Endodermal cell (in vitro differentiated cells): ENCODE data around the gene CDH11. TPM values are rescaled to one million over a fixed set of nuclear protein-coding genes. Genes with fewer than 3 reads are reported as not detected.

Source experiments
- DNase-seq: peaks from one replicate; pipeline ENCODE4 v3.0.0-alpha.2; 2017
- H3K27ac ChIP-seq: 2 replicates; pipeline ENCODE4 v1.5.1; 2013; ENCODE audit warnings: mild to moderate bottlenecking, low read depth, low read length, moderate library complexity
- H3K27me3 ChIP-seq: 2 replicates; pipeline ENCODE4 v1.6.1; 2013; ENCODE audit warnings: mild to moderate bottlenecking, low read length, moderate library complexity; ENCODE audit not compliant: insufficient read depth, control insufficient read depth, poor library complexity, severe bottlenecking
- H3K36me3 ChIP-seq: 2 replicates; pipeline ENCODE4 v1.7.0; 2013; ENCODE audit warnings: mild to moderate bottlenecking, low read length, moderate library complexity; ENCODE audit not compliant: control insufficient read depth, insufficient read depth
- H3K4me1 ChIP-seq: one replicate; pipeline ENCODE4 v1.7.0; 2013; ENCODE audit warnings: low read length; ENCODE audit not compliant: control insufficient read depth, insufficient read depth
- H3K4me3 ChIP-seq: 2 replicates; pipeline ENCODE4 v1.5.1; 2013; ENCODE audit warnings: mild to moderate bottlenecking, low read length, moderate library complexity
- H3K9ac ChIP-seq: 2 replicates; pipeline ENCODE4 v1.6.1; 2013; ENCODE audit warnings: mild to moderate bottlenecking, low read length, moderate library complexity; ENCODE audit not compliant: poor library complexity, severe bottlenecking; ENCODE audit errors: extremely low read depth
- H3K9me3 ChIP-seq: 2 replicates; pipeline ENCODE4 v1.6.1; 2013; ENCODE audit warnings: mild to moderate bottlenecking, low read length, moderate library complexity; ENCODE audit not compliant: control insufficient read depth
- H3K27ac Mint-ChIP-seq: 2 replicates; pipeline ENCODE4 v1.8.0; 2020; ENCODE audit warnings: mixed read lengths
- H3K27me3 Mint-ChIP-seq: 2 replicates; pipeline ENCODE4 v1.8.0; 2021; ENCODE audit warnings: mild to moderate bottlenecking, mixed read lengths; ENCODE audit not compliant: insufficient read depth
- H3K36me3 Mint-ChIP-seq: 2 replicates; pipeline ENCODE4 v1.8.0; 2020; ENCODE audit warnings: low read depth, mixed read lengths
- H3K4me1 Mint-ChIP-seq: 2 replicates; pipeline ENCODE4 v1.8.0; 2020; ENCODE audit warnings: mixed read lengths
- H3K4me3 Mint-ChIP-seq: 2 replicates; pipeline ENCODE4 v1.8.0; 2020; ENCODE audit warnings: mild to moderate bottlenecking, moderate library complexity, mixed read lengths
- H3K9me3 Mint-ChIP-seq: 2 replicates; pipeline ENCODE4 v1.8.0; 2020; ENCODE audit warnings: mild to moderate bottlenecking, mixed read lengths
- CTCF ChIP-seq: fragments of 200-600 bp; sonication (generic); conservative IDR thresholded peaks from 2 replicates; pipeline ENCODE4 v1.5.0; 2021; ENCODE audit warnings: antibody characterized with exemption, mild to moderate bottlenecking
- WGBS, 2 experiments: methylation state at CpG; one replicate each; pipeline versions ENCODE4 v1.1.5 to v1.1.7; 2013; ENCODE audit warnings: missing lambda C conversion rate in 2 of 2, mixed read lengths in 1 of 2; ENCODE audit not compliant: insufficient coverage in 1 of 2, insufficient read length in 1 of 2; 5-methylcytosine and 5-hydroxymethylcytosine counted together
- total RNA-seq, 2 donors: library from RNA; stranded (reverse); fragmentation: NEBNext Ultra II Directional in 1 of 2; extraction: Animal tissue kit (Norgen Biotek cat#: 25700) in 1 of 2; gene quantifications; 2 replicates in 1 of 2; 3 replicates in 1 of 2; pipeline ENCODE4 v1.2.1, GENCODE V29; 2021

CDH11 gene
- total RNA-seq, 2 donors from 2014 or later: 0.73 to 2.9 TPM

- peaks cover 12% of the 10 kb centered on the region for H3K27me3 ChIP-seq
- no peaks in the 10 kb centered on the region for H3K9me3 ChIP-seq
- H3K9ac ChIP-seq: no peak overlapping the region
- Mint-ChIP-seq H3K4me3 (no peak overlapping the region), H3K27me3 (peaks cover 16% of the 10 kb centered on the region), H3K9me3 (no peaks in the 10 kb centered on the region), H3K36me3 (no peaks in the 10 kb centered on the region), H3K4me1 (peaks cover 5% of the 10 kb centered on the region), H3K27ac (no peak overlapping the region)
- no peak for TF ChIP-seq CTCF
- H3K4me1 ChIP-seq: peaks cover 4% of the 10 kb centered on the region
- no peaks in the 10 kb centered on the region for H3K36me3 ChIP-seq
- no peak overlapping the region for H3K4me3 ChIP-seq
- H3K27ac ChIP-seq: no peak overlapping the region
- WGBS, 2 experiments: 85 to 92% methylated on average over 1 to 2 of the region's 2 CpGs
- DNase-seq: no peak
Observed at GRCh38 chr16:65099607-65100006, 22.3 kb downstream of the CDH11 start.

GRCh38 chr16:65098916-65099315 is 22.9 kb downstream of the CDH11 start:
- H3K4me1 ChIP-seq: peaks cover 4% of the 10 kb centered on the region

GRCh38 chr16:65097296-65097695 is 24.6 kb downstream of the CDH11 start:
- no peak overlapping the region for H3K4me3 ChIP-seq
- H3K9ac ChIP-seq: no peak overlapping the region
- no peak for DNase-seq
- peaks cover 4% of the 10 kb centered on the region for H3K4me1 ChIP-seq
- no peaks in the 10 kb centered on the region for H3K9me3 ChIP-seq
- H3K36me3 ChIP-seq: no peaks in the 10 kb centered on the region
- no peak overlapping the region for H3K27ac Mint-ChIP-seq
- H3K9me3 Mint-ChIP-seq: no peaks in the 10 kb centered on the region
- peaks cover 8% of the 10 kb centered on the region for H3K4me1 Mint-ChIP-seq
- no peak overlapping the region for H3K4me3 Mint-ChIP-seq
- no peak overlapping the region for H3K27ac ChIP-seq
- no peak for TF ChIP-seq CTCF
- WGBS, 2 experiments: 84 to 93% methylated on average over 3 to 4 of the region's 4 CpGs
- peaks cover 18% of the 10 kb centered on the region for H3K27me3 Mint-ChIP-seq
- peaks cover 12% of the 10 kb centered on the region for H3K27me3 ChIP-seq
- H3K36me3 Mint-ChIP-seq: no peaks in the 10 kb centered on the region

More at GRCh38 chr16:65098916-65099315, 22.9 kb downstream of the CDH11 start:
- H3K36me3 ChIP-seq: no peaks in the 10 kb centered on the region
- no peak overlapping the region for H3K4me3 ChIP-seq
- DNase-seq: no peak
- H3K9me3 Mint-ChIP-seq: no peaks in the 10 kb centered on the region
- WGBS, 2 experiments: 96 to 100% methylated on average over 2 to 3 of the region's 3 CpGs
- H3K4me3 Mint-ChIP-seq: no peak overlapping the region
- no peak overlapping the region for H3K27ac ChIP-seq
- no peak for TF ChIP-seq CTCF
- H3K4me1 Mint-ChIP-seq: peaks cover 8% of the 10 kb centered on the region
- peaks cover 12% of the 10 kb centered on the region for H3K27me3 ChIP-seq
- peaks cover 17% of the 10 kb centered on the region for H3K27me3 Mint-ChIP-seq
- no peak overlapping the region for H3K9ac ChIP-seq
- H3K27ac Mint-ChIP-seq: no peak overlapping the region
- H3K36me3 Mint-ChIP-seq: no peaks in the 10 kb centered on the region
- H3K9me3 ChIP-seq: no peaks in the 10 kb centered on the region
